DMS53 treated with DMSO at 0.1 percent for 48 hours (cell line): ENCODE data around the gene BUB1.
"Not testable (repeated sequence)": the region's sequence is repeated elsewhere in the genome, so short reads cannot be mapped to it uniquely, and the experiment has no call there.

Experiments
- DNase-seq: peaks from one replicate; lab custom pipeline; 2025; ENCODE audit not compliant: unreplicated experiment; lab: John Stamatoyannopoulos, UW

The BUB1 gene

DNA sequence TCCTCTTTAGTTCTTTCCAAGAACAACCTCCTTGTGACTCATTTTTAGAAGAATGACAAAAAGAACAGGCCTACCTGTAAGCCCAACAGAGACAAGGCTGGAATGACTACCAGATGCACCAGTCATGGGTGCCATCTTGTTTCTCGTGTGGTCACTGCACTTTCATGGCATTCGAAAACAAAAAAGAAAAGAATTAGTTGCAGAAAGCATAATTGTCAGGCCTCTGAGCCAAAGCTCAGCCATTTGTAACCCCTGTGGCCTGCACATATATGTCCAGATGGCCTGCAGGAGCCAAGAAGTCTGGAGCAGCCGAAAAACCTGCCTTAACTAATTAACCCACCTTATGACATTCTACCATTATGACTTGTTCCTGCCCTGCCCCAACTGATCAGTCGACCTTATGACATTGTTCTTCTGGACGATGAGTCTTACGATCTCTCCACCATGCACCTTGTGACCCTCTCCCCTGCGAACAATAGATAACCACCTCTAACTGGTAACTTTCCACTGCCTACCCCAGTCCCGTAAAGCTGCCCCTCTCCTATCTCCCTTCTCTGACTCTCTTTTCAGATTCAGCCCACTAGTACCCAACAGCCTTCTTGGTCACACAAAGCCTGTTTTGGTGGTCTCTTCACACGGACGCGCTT is 13.9 kb upstream of the BUB1 start:
- DNase-seq, result no peak

GRCh38 chr2:110690083-110690965 is 12.5 kb upstream of the BUB1 start:
- DNase-seq, result no peak

DNA sequence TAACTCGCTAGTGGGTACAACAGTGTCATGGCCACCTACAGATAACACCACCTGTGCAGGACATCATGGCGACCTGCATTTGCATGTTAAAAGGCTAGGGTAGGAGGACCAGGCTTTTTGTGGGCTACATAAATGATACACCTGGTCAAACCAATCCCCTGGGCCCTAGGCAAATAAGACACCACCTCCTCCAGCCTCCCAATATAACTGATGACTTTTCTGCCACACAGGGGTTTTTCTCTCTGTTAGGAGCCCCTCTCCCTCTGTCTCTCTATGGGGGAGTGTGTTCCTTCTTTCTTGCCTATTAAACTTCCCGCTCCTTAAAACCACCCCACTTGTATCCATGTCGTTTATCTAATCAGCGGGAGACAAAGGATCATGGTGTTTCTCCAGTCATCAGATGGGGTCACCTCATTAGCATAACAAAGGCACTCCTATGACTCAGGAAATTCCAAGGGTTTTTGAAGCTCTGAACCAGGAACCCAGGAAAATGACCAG is 10.8 kb upstream of the BUB1 start:
- DNase-seq, result no peak

DNA sequence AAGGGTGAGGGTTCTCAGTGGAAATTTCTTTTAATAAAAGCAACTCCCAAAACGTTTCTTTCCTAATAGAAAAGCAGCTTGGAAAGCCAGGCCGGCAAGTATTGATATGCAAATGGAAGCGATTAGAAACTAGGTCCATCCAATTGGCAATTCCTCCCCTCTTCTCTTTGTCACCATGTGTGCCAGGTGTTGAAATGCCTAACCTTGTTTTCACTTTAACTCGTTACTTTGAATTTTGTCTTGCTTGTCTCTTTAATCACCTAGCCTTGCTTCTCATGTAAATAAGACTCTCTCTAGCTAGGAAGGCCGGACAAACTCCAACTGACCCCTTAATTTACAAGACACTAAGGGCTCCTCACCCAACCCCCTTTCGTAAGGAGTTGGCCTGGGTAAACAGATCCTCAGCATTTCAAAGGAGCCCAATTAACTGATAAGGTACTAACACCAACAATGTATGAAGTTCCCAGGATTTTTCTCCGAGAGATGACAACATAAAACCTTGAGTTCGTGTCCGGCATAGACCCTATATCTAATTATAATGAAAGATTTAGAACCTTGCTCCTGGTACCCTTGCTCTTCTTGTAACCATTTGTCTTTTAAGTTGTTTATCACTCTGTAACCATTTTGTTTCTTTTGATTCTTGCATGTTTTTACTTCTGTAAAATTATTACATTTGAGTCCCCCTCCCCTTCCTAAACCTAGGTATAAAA is 10.1 kb upstream of the BUB1 start:
- not testable (repeated sequence) for DNase-seq

DNA sequence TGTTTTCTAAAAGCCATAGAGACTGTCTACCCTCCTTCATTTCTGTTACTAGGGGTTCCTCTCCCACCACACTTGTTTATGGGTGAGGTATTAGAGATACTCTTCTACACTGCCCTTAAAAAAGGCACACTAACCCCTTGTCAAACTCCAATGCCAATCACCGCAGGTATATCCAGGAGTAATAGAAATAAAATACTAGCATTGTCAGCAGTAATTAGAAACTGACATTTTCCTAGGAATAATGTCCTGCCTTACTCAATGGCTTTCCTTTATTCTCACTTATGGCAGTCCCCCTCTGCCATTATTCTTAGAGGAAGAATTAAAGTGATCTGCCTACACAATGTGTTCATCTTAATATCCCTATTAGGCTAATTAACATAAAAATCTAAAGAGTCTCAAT is 5.0 kb upstream of the BUB1 start:
- no peak for DNase-seq

DNA sequence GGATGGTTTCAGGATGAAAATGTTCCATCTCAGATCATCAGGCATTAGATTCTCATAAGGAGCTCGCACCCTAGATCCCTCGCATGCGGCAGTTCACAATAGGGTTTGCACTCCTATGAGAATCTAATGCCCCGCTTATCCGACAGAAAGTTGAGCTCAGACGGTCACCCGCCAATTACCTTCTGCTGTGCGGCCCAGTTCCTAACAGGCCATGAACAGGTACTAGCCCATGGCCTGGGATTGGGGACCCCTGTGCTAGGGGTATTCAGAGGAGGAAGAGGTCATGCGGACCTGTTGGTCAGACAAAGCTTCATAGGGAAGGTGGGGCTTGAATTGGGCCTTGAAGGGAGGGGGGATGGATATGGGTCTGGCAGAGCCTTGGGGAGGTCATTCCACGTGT is 4.4 kb upstream of the BUB1 start:
- no peak for DNase-seq

DNA sequence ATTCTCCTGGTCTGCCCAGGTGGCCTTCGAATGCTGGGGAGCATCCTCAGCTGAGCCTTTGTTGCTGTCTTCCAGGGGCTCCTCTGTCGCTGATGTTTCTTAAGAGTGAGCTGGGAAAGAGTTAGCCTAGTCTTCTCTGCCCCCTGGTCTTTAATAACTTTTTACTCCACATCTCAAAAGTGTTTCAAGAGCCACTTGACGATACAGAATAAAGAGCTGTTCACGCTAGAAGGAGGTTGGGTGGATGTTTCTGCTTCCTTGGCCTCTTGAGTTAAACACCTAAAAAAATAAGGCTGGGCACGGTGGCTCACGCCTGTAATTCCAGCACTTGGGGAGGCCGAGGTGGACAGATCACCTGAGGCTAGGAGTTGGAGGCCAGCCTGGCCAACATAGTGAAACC is 2.8 kb upstream of the BUB1 start:
- DNase-seq, result no peak

GRCh38 chr2:110679865-110680264 is 2.0 kb upstream of the BUB1 start:
- DNase-seq, result no peak

- no peak for DNase-seq
Measured at GRCh38 chr2:110679337-110679707, 1.5 kb upstream of the BUB1 start.

GRCh38 chr2:110678457-110679336 is 834 bp upstream of the BUB1 start:
- no peak for DNase-seq

DNA sequence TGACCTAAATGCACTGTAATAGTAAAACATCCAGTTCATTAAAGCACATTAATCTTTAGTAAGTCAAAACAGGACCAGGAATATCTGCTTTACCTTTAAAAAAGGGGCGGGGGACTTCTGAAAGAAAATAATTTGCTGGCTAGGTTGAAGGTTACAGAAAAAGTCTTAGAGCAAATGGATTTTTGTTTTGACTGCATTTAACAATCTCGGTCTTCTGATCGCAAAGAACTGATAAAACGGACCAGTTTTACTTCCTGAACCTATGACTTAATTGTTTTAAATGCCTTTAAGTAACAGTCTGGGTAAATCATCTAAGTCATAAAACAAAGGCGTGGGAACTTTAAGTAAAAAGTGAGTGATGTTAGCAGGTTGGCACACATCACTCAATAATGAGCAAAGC is 783 bp downstream of the BUB1 start:
- DNase-seq, result no peak

DNA sequence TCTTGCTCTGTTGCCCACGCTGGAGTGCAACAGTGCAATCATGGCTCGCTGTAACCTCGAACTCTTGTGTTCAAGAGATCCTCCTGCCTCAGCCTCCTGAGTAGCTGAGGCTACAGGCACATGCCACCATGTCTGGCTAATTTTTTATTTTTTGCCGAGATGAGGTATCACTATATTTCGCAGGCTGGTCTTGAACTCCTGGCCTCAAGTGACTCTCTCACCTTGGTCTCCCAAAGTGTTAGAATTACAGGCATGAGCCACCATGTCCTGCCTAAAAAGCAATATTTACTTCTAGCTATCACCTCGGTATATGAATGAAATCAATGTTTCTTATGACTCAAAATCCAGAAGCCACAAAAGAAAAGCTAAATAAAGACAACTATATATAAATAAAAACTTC is 2.2 kb downstream of the BUB1 start:
- no peak for DNase-seq

DNA sequence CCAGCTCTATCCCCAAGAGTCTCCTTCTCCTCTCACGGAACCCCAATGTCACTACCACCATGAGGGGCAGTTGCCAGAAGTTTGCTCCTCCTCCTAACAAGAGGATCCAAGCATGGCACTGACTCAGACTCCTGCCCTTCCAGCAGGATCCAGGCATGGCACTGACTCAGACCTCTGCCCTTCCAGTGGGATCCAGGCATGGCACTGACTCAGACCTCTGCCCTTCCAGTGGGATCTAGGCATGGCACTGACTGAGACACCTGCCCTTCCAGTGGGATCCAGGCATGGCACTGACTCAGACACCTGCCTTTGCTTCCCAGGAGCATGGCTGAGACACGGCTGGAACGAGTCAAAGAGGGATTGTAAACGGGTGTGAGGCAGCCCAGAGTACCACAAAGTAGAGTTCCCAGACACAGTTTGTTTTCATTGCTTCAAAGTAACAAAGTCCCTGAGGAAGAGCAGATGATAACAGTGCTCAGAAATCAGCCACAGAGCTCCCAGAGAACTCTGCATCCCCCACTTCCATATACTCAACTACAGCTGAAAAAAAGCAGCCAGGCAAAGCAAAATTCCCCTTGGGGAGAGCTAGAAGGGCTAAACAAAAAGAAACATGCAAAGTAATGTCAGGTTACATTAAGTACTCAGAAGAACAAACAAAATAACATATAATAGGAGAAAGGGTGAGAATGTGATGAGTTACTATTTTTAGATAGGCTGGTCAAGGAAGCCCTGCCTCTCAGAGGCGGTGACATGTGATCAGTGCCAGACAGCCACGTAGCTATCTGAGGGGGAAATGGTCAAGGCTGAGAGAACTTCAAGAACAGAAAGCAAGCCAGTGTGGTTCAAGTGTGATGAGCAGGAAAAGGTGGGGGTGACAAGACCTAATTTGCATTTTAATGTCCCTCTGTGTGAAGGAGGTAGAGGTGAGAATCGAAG is 3.0 kb downstream of the BUB1 start:
- peak; percentile 10 for DNase-seq

GRCh38 chr2:110673201-110673600 is 4.7 kb downstream of the BUB1 start:
- DNase-seq, result no peak

GRCh38 chr2:110670826-110671225 is 7.0 kb downstream of the BUB1 start:
- DNase-seq, result no peak

- DNase-seq, result no peak
Measured at GRCh38 chr2:110669079-110669478, 8.8 kb downstream of the BUB1 start.

GRCh38 chr2:110667071-110667470 is 10.8 kb downstream of the BUB1 start:
- no peak for DNase-seq

DNA sequence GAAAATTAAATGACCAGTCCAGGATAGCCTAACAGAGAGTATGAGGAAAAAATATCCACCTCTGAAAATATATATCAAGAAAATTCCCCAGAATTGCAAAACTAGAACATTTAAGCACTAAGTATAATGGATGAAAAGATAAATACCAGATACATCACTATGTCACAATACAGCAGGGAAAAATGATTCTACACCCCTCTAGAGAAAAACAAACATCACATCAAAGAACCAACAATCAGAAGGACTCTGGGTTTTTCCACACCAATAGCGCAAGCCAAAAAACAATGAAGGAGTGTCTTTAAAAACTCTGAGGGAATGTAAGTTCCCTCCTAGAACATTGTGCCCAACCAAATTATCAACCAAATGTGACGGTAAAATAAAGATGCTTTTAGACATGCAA is 13.7 kb downstream of the BUB1 start:
- DNase-seq, result no peak

GRCh38 chr2:110662560-110662959 is 15.3 kb downstream of the BUB1 start:
- no peak for DNase-seq

GRCh38 chr2:110660558-110660957 is 17.3 kb downstream of the BUB1 start:
- no peak for DNase-seq
